HCT116 (cell line): ENCODE data around the gene MTUS2.

Source experiments
- CTCF ChIP-seq, 3 experiments: fragments of 200-600 bp in 1 of 3; sonication (generic) in 1 of 3; IDR thresholded peaks in 2 of 3; conservative IDR thresholded peaks in 1 of 3; 2 replicates each; pipeline ENCODE4 v1.5.1; 2012 to 2017; ENCODE audit warnings: low read depth in 2 of 3, low read length in 2 of 3, antibody characterized with exemption in 1 of 3, borderline replicate concordance in 1 of 3, control low read depth in 1 of 3, mild to moderate bottlenecking in 1 of 3, mixed read lengths in 1 of 3, mixed run types in 1 of 3, moderate library complexity in 1 of 3; ENCODE audit not compliant: insufficient read depth in 1 of 3
- EZH2 ChIP-seq: fragments of 200-600 bp; sonication (generic); IDR thresholded peaks from 2 replicates; pipeline ENCODE4 v1.6.1; 2017; ENCODE audit warnings: antibody characterized with exemption, mixed run types
- MAX ChIP-seq: IDR thresholded peaks from 2 replicates; pipeline ENCODE4 v1.6.1; 2012
- POLR2A ChIP-seq: IDR thresholded peaks from 2 replicates; pipeline ENCODE4 v1.7.0; 2011; ENCODE audit warnings: borderline replicate concordance; ENCODE audit not compliant: insufficient read depth, insufficient read length; ENCODE audit errors: extremely low read depth
- POLR2AphosphoS5 ChIP-seq: IDR thresholded peaks from 2 replicates; pipeline ENCODE4 v1.6.1; 2011; ENCODE audit warnings: mild to moderate bottlenecking, low read depth, low read length, moderate library complexity
- RAD21 ChIP-seq: IDR thresholded peaks from 2 replicates; pipeline ENCODE4 v1.6.1; 2012; ENCODE audit warnings: low read depth, mild to moderate bottlenecking

GRCh38 chr13:29483211-29483610 is 663.1 kb downstream of the MTUS2 start:
- no peak for TF ChIP-seq EZH2
- TF ChIP-seq CTCF (IDR thresholded peaks at IDR 0.05 in 2 of 3, conservative IDR thresholded peaks at IDR 0.05 in 1 of 3; ENCODE audit: borderline replicate concordance in 1 of 3, insufficient read depth in 1 of 3, low read depth in 2 of 3, low read length in 2 of 3) = no peak
- no peak for TF ChIP-seq MAX
- no peak for TF ChIP-seq RAD21
- TF ChIP-seq POLR2A = no peak
- no peak for TF ChIP-seq POLR2AphosphoS5
